Aorta (tissue), 5 donors: Measurements from ENCODE around the gene MRPL57. TPM values are rescaled to one million over a fixed set of nuclear protein-coding genes. Genes with fewer than 3 reads are reported as not detected.
"Not testable (repeated sequence)": the region's sequence is repeated elsewhere in the genome, so short reads cannot be mapped to it uniquely, and the experiment has no call there.

Experiments used
- ATAC-seq: fragments of 200-7000 bp; cut with Tn5 transposase; one replicate; pipeline ENCODE4 v1.9.1; 2022; ENCODE audit warnings: moderate library complexity; ENCODE audit not compliant: low FRiP score
- DNase-seq, 2 donors: peaks; one replicate each; pipeline ENCODE4 v3.0.0-alpha.2; 2020
- H3K27ac ChIP-seq, 2 donors: one replicate each; pipeline ENCODE4 v1.5.1; 2013; ENCODE audit warnings: low read length in 2 of 2, mild to moderate bottlenecking in 2 of 2, moderate library complexity in 2 of 2, control low read depth in 1 of 2, inconsistent platforms in 1 of 2, low read depth in 1 of 2
- H3K27me3 ChIP-seq, 2 donors: one replicate each; pipeline ENCODE4 v1.6.1; 2013; ENCODE audit warnings: control low read depth in 1 of 2, low read length in 1 of 2, mild to moderate bottlenecking in 1 of 2, moderate library complexity in 1 of 2; ENCODE audit not compliant: insufficient read depth in 2 of 2, control insufficient read depth in 1 of 2
- H3K36me3 ChIP-seq, 2 donors: one replicate each; pipeline ENCODE4 v1.6.1; 2013; ENCODE audit warnings: control low read depth in 1 of 2, low read length in 1 of 2, mild to moderate bottlenecking in 1 of 2; ENCODE audit not compliant: insufficient read depth in 2 of 2, control insufficient read depth in 1 of 2
- H3K4me1 ChIP-seq, 2 donors: one replicate each; pipeline ENCODE4 v1.6.1; 2013; ENCODE audit warnings: low read length in 2 of 2, control low read depth in 1 of 2, mild to moderate bottlenecking in 1 of 2, moderate library complexity in 1 of 2; ENCODE audit not compliant: insufficient read depth in 2 of 2, control insufficient read depth in 1 of 2
- H3K4me3 ChIP-seq, 2 donors: one replicate each; pipeline ENCODE4 v1.5.1; 2013; ENCODE audit warnings: low read length in 2 of 2, control low read depth in 1 of 2, mild to moderate bottlenecking in 1 of 2
- H3K9me3 ChIP-seq: one replicate; pipeline ENCODE4 v1.6.1; 2013; ENCODE audit warnings: mild to moderate bottlenecking, low read length; ENCODE audit not compliant: control insufficient read depth
- WGBS, 2 donors: extraction: QIAGEN DNeasy Blood & Tissue Kit; methylation state at CpG; one replicate each; pipeline ENCODE4 v1.1.7; 2013; 5-methylcytosine and 5-hydroxymethylcytosine counted together
- intact Hi-C, 2 donors: fragments of 100-400 bp; cut with DNase I; formaldehyde crosslinking; loops; one replicate each; pipeline versions ENCODE4 v1.14.2 to v1.15.0; 2022
- long read RNA-seq, 2 donors: library from polyadenylated mRNA; unstranded; transcript quantifications; one replicate each; pipeline ENCODE4 v2.0.0, GENCODE V29; 2020 to 2021
- polyA plus RNA-seq, 2 donors: library from polyadenylated mRNA; stranded (reverse); fragments of 200-250 nt; gene quantifications; one replicate each; pipeline ENCODE4 v1.2.3, GENCODE V29; 2013
- total RNA-seq, 2 donors: library from RNA; stranded (reverse); fragmentation: NEBNext Ultra II Directional; extraction: Animal tissue kit (Norgen Biotek cat#: 25700); gene quantifications; one replicate each; pipeline ENCODE4 v1.2.1, GENCODE V29; 2021
- donor health status: healthy with polysubstance abuse.
- donor health status: Bipolar disorder and iron deficiency.
- donor health status: DM: no; HTN: no; CAD: no.
- donor health status: DM: no; HTN: no; CAD: no.
- donor health status: DM: yes; HTN: yes; CAD: no.

MRPL57 gene
- total RNA-seq (10 to 100 TPM in 1 of 2 donors, 1 to 10 TPM in 1; 8.4 to 10.3 TPM), polyA plus RNA-seq (10 to 100 TPM; 16.8 TPM)
- long read RNA-seq, donor 1, transcript MRPL57-201 (2 exons, 2,246 nt): major isoform, 17 of 21 reads
- long read RNA-seq, donor 1, partial matches to known transcripts: 0 of 21 reads
- long read RNA-seq, donor 1, other reads (novel, unspliced or antisense): 4 of 21 reads
- long read RNA-seq, donor 2, transcript MRPL57-201 (2 exons, 2,246 nt): major isoform, 19 of 23 reads
- long read RNA-seq, donor 2, partial matches to known transcripts: 0 of 23 reads
- long read RNA-seq, donor 2, other reads (novel, unspliced or antisense): 4 of 23 reads

- Histone ChIP-seq H3K4me1 (no peaks in the 10 kb centered on the region), H3K27ac (peak within 1 kb of the TSS; percentile 34 to 96), H3K27me3 (no peaks in the 10 kb centered on the region), H3K4me3 (peak within 1 kb of the TSS; percentile 40 to 92), H3K36me3 (no peaks in the 10 kb centered on the region), H3K9me3 (no peaks in the 10 kb centered on the region)
- 0 to 1% methylated on average over 85 to 93 of the region's 93 CpGs for WGBS, 2 donors
- DNase-seq (peak; percentile 95 to 97), ATAC-seq (peak; percentile 98)
- intact Hi-C loops: loop anchor here (5.0 to 10.0 kb wide), 2 partner anchors 118 to 234 kb away; no protein-coding TSS in a partner anchor
These were observed at the start of gene MRPL57, which contains the start of gene SKA3 for GRCh38 chr13:21176215-21176981. Gene MRPL57, plus strand, starts transcription at chr13:21176658. Its CDS starts 259 bp downstream, at chr13:21176917. Gene SKA3, minus strand, starts transcription at chr13:21176552. Its CDS starts 75 bp downstream, at chr13:21176477.

GRCh38 chr13:21130116-21130515 lies 46.3 kb upstream of the MRPL57 start:
- ATAC-seq (no peak), DNase-seq (no peak)
- Histone ChIP-seq H3K4me3 (no peak overlapping the region), H3K4me1 (no peaks in the 10 kb centered on the region), H3K9me3 (no peaks in the 10 kb centered on the region), H3K36me3 (no peaks in the 10 kb centered on the region), H3K27ac (no peak overlapping the region), H3K27me3 (no peaks in the 10 kb centered on the region)
- 87 to 88% methylated on average over 2 of the region's 2 CpGs for WGBS, 2 donors
- intact Hi-C loops: loop anchor here in 1 of 2 donors (5.0 kb wide), 1 partner anchor 188 kb away; no protein-coding TSS in a partner anchor

- ATAC-seq (no peak), DNase-seq (no peak)
- 63 to 72% methylated on average over 3 of the region's 3 CpGs for WGBS, 2 donors
- no peaks in the 10 kb centered on the region for H3K9me3 ChIP-seq
- H3K4me1 ChIP-seq: no peaks in the 10 kb centered on the region
- no peaks in the 10 kb centered on the region for H3K36me3 ChIP-seq
- H3K4me3 ChIP-seq: no peak overlapping the region
- H3K27ac ChIP-seq: no peak overlapping the region
- intact Hi-C loops: loop anchor here in 1 of 2 donors (5.0 kb wide), 1 partner anchor 191 kb away; no protein-coding TSS in a partner anchor
- H3K27me3 ChIP-seq: no peaks in the 10 kb centered on the region
These were observed 43.4 kb upstream of the MRPL57 start for GRCh38 chr13:21133077-21133476.

GRCh38 chr13:21134475-21134874 lies 42.0 kb upstream of the MRPL57 start:
- Histone ChIP-seq H3K4me1 (no peaks in the 10 kb centered on the region), H3K4me3 (no peak overlapping the region), H3K27me3 (no peaks in the 10 kb centered on the region), H3K36me3 (no peaks in the 10 kb centered on the region), H3K9me3 (no peaks in the 10 kb centered on the region), H3K27ac (no peak overlapping the region)
- DNase-seq (no peak), ATAC-seq (no peak)
- 64 to 66% methylated on average over 5 of the region's 5 CpGs for WGBS, 2 donors
- intact Hi-C loops: loop anchor here in 1 of 2 donors (5.0 kb wide), 1 partner anchor 192 kb away; no protein-coding TSS in a partner anchor

GRCh38 chr13:21135833-21136232 lies 40.6 kb upstream of the MRPL57 start:
- H3K4me3 ChIP-seq, H3K27ac ChIP-seq, ATAC-seq, intact Hi-C loops, DNase-seq, H3K9me3 ChIP-seq, H3K4me1 ChIP-seq, H3K27me3 ChIP-seq, H3K36me3 ChIP-seq: not testable (repeated sequence)
- WGBS, 2 donors: 85 to 89% methylated on average over 6 of the region's 6 CpGs

- intact Hi-C loops: no loop called here
- ATAC-seq: no peak
These were observed 38.8 kb upstream of the MRPL57 start for GRCh38 chr13:21137696-21138095.

GRCh38 chr13:21138561-21138960 lies 37.9 kb upstream of the MRPL57 start:
- no peaks in the 10 kb centered on the region for H3K27me3 ChIP-seq
- no peak overlapping the region for H3K4me3 ChIP-seq
- no peak overlapping the region for H3K27ac ChIP-seq
- H3K9me3 ChIP-seq: no peaks in the 10 kb centered on the region
- intact Hi-C loops: no loop called here
- H3K4me1 ChIP-seq: peaks cover 0 to 5% of the 10 kb centered on the region in 2 donors
- ATAC-seq (no peak), DNase-seq (no peak)
- 79 to 82% methylated on average over 1 of the region's 1 CpG for WGBS, 2 donors
- H3K36me3 ChIP-seq: no peaks in the 10 kb centered on the region

More at GRCh38 chr13:21137696-21138095, 38.8 kb upstream of the MRPL57 start:
- H3K4me1 ChIP-seq: peaks cover 0 to 5% of the 10 kb centered on the region in 2 donors
- no peak overlapping the region for H3K27ac ChIP-seq
- 81% methylated on average over 5 of the region's 5 CpGs for WGBS, 2 donors
- H3K36me3 ChIP-seq: no peaks in the 10 kb centered on the region
- no peaks in the 10 kb centered on the region for H3K27me3 ChIP-seq
- no peaks in the 10 kb centered on the region for H3K9me3 ChIP-seq
- DNase-seq: no peak
- H3K4me3 ChIP-seq: no peak overlapping the region

- no peak overlapping the region for H3K27ac ChIP-seq
- H3K36me3 ChIP-seq: no peaks in the 10 kb centered on the region
- H3K9me3 ChIP-seq: no peaks in the 10 kb centered on the region
- ATAC-seq: no peak
- peak overlapping the region; percentile 71 to 88 for H3K4me3 ChIP-seq
- DNase-seq: no peak
- WGBS, 2 donors: 94 to 96% methylated on average over 12 of the region's 12 CpGs
- intact Hi-C loops: no loop called here
- no peaks in the 10 kb centered on the region for H3K27me3 ChIP-seq
- H3K4me1 ChIP-seq: peaks cover 0 to 5% of the 10 kb centered on the region in 2 donors
These were observed 37.1 kb upstream of the MRPL57 start for GRCh38 chr13:21139374-21139773.
